Subcutaneous adipose tissue (tissue), 4 donors: ENCODE results near the gene GMDS. TPM values are rescaled to one million over a fixed set of nuclear protein-coding genes. Genes with fewer than 3 reads are reported as not detected.

Experiments
- CTCF ChIP-seq: fragments of 450-650 bp; IDR thresholded peaks from one replicate; pipeline ENCODE4 v1.5.1; 2016; ENCODE audit warnings: low read depth, mild to moderate bottlenecking, control low read depth, antibody characterized with exemption, moderate library complexity
- total RNA-seq, 4 donors: library from RNA; depleted of rRNA; stranded (reverse); fragments of >200 nt; gene quantifications; one replicate each; pipeline ENCODE4 v1.1.0, GENCODE V29; 2016

GMDS gene
- total RNA-seq, 4 donors from 2014 or later: 10.1 to 17.3 (median 13.9) TPM

- TF ChIP-seq CTCF: no peak
Measured at GRCh38 chr6:2134554-2134953, 110.9 kb downstream of the GMDS start.

GRCh38 chr6:2133716-2134310 lies 111.6 kb downstream of the GMDS start:
- TF ChIP-seq CTCF: no peak

- TF ChIP-seq CTCF: no peak
Measured at GRCh38 chr6:2132916-2133315, 112.5 kb downstream of the GMDS start.

- no peak for TF ChIP-seq CTCF
Measured at GRCh38 chr6:2132416-2132815, 113.0 kb downstream of the GMDS start.

- no peak for TF ChIP-seq CTCF
Measured at GRCh38 chr6:2129182-2129621, 116.2 kb downstream of the GMDS start.

GRCh38 chr6:2127484-2127911 lies 117.9 kb downstream of the GMDS start:
- no peak for TF ChIP-seq CTCF

GRCh38 chr6:2126351-2126750 lies 119.1 kb downstream of the GMDS start:
- no peak for TF ChIP-seq CTCF
